Measurements from ENCODE around the gene OPA3.

GRCh38 chr19:45592366-45592765 is 7.8 kb upstream of the OPA3 start:
- no peak for TF ChIP-seq CTCF (IDR thresholded peaks at IDR 0.05)
- no peak for TF ChIP-seq EZH2 (IDR thresholded peaks at IDR 0.05)
